Endothelial cell of umbilical vein (primary cell): ENCODE data around the gene ABL1. TPM values are rescaled to one million over a fixed set of nuclear protein-coding genes. Genes with fewer than 3 reads are reported as not detected.

ENCODE experiments used
- BruUV-seq: library from RNA; stranded (reverse); fragments of 400-500 nt; replicated peaks from 2 replicates; lab custom pipeline; 2021; lab: Mats Ljungman, UMichigan
- CTCF ChIA-PET: fragments of 300-600, 350-600 bp; sonication (Branson Sonifier 250); formaldehyde crosslinking; loops from one replicate; lab custom pipeline; 2021; ENCODE audit warnings: antibody characterized with exemption, inconsistent platforms; lab: Charles Lee
- POLR2A ChIA-PET: fragments of 300-600, 350-600 bp; sonication (Branson Sonifier 250); formaldehyde crosslinking; loops from one replicate; lab custom pipeline; 2021; ENCODE audit warnings: antibody characterized with exemption, inconsistent platforms; lab: Charles Lee
- DNase-seq: peaks from one replicate; pipeline ENCODE4 v3.0.0-alpha.2; 2011; ENCODE audit warnings: low read depth, low spot score
- FAIRE-seq: peaks from 2 replicates; lab custom pipeline; 2011; peaks lifted over from hg19 to GRCh38; lab: Jason Lieb, UNC
- H2AFZ ChIP-seq: 2 replicates; pipeline ENCODE4 v1.6.0; 2012; ENCODE audit warnings: low read depth, low read length, control low read depth, inconsistent platforms
- H3K27ac ChIP-seq: 2 replicates; pipeline ENCODE4 v1.5.1; 2011; ENCODE audit warnings: low read depth, mild to moderate bottlenecking, control low read depth, low read length, moderate library complexity; ENCODE audit not compliant: insufficient read depth
- H3K27me3 ChIP-seq, 2 experiments: 2 replicates each; pipeline versions ENCODE4 v1.6.0 to v1.6.1; 2011; ENCODE audit warnings: low read length in 2 of 2, mixed read lengths in 1 of 2; ENCODE audit not compliant: control insufficient read depth in 2 of 2, insufficient read depth in 2 of 2
- H3K36me3 ChIP-seq, 2 experiments: 2 replicates in 1 of 2; 3 replicates in 1 of 2; pipeline ENCODE4 v1.5.1; 2011; ENCODE audit warnings: low read length in 2 of 2, mild to moderate bottlenecking in 1 of 2, moderate library complexity in 1 of 2; ENCODE audit not compliant: control insufficient read depth in 2 of 2, insufficient read depth in 2 of 2; ENCODE audit errors: extremely low read depth in 1 of 2
- H3K4me1 ChIP-seq: 3 replicates; pipeline ENCODE4 v1.5.1; 2011; ENCODE audit warnings: mild to moderate bottlenecking, low read length; ENCODE audit not compliant: control insufficient read depth, insufficient read depth; ENCODE audit errors: extremely low read depth
- H3K4me2 ChIP-seq: 2 replicates; pipeline ENCODE4 v1.6.1; 2011; ENCODE audit warnings: low read length, control low read depth, mixed read lengths; ENCODE audit not compliant: insufficient read depth
- H3K4me3 ChIP-seq, 3 experiments: fragments of 200-600 bp in 1 of 3; sonication (generic), shearing (Covaris generic) in 1 of 3; replicated peaks in 1 of 3; 2 replicates each; pipeline ENCODE4 v1.5.1; 2011 to 2016; ENCODE audit warnings: control low read depth in 3 of 3, low read length in 3 of 3, mild to moderate bottlenecking in 2 of 3, inconsistent platforms in 1 of 3, low read depth in 1 of 3, moderate library complexity in 1 of 3; ENCODE audit not compliant: insufficient read depth in 1 of 3
- H3K79me2 ChIP-seq: 2 replicates; pipeline ENCODE4 v1.6.0; 2012; ENCODE audit warnings: low read length, inconsistent platforms; ENCODE audit not compliant: control insufficient read depth, insufficient read depth
- H3K9ac ChIP-seq: replicated peaks from 2 replicates; pipeline ENCODE3; 2011; ENCODE audit warnings: low read length, control low read depth; ENCODE audit not compliant: insufficient read depth; ENCODE audit errors: extremely low read depth
- H3K9me1 ChIP-seq: replicated peaks from 3 replicates; pipeline ENCODE4 v1.6.0; 2011; ENCODE audit warnings: mild to moderate bottlenecking, low read length; ENCODE audit not compliant: control insufficient read depth, insufficient read depth; ENCODE audit errors: extremely low read depth
- H3K9me3 ChIP-seq: replicated peaks from 2 replicates; pipeline ENCODE4 v1.5.1; 2012; ENCODE audit warnings: low read length, inconsistent platforms; ENCODE audit not compliant: control insufficient read depth, insufficient read depth
- H4K20me1 ChIP-seq: replicated peaks from 2 replicates; pipeline ENCODE3; 2011; ENCODE audit warnings: mild to moderate bottlenecking, low read length; ENCODE audit not compliant: control insufficient read depth, insufficient read depth; ENCODE audit errors: extremely low read depth
- CTCF ChIP-seq, 2 donors: IDR thresholded peaks; 1 replicate in 1 of 2; 2 replicates in 1 of 2; pipeline ENCODE4 v1.5.1; 2011; ENCODE audit warnings: low read length in 2 of 2, mild to moderate bottlenecking in 2 of 2, moderate library complexity in 2 of 2, control low read depth in 1 of 2, inconsistent platforms in 1 of 2, low read depth in 1 of 2; ENCODE audit not compliant: insufficient read depth in 1 of 2; ENCODE audit errors: extremely low read depth in 1 of 2
- FOS ChIP-seq: IDR thresholded peaks from 2 replicates; pipeline ENCODE4 v1.6.1; 2011; ENCODE audit warnings: mild to moderate bottlenecking, low read length, moderate library complexity, borderline replicate concordance; ENCODE audit not compliant: insufficient read depth
- GATA2 ChIP-seq: IDR thresholded peaks from 2 replicates; pipeline ENCODE4 v1.7.0; 2011; ENCODE audit warnings: low read depth, mild to moderate bottlenecking, moderate library complexity, mixed read lengths, low read length; ENCODE audit not compliant: insufficient read length, insufficient read depth
- JUN ChIP-seq: IDR thresholded peaks from 2 replicates; pipeline ENCODE4 v1.6.1; 2011; ENCODE audit warnings: borderline replicate concordance, low read depth; ENCODE audit not compliant: insufficient read length, insufficient read depth
- MAX ChIP-seq: IDR thresholded peaks from 2 replicates; pipeline ENCODE4 v1.6.1; 2011; ENCODE audit not compliant: insufficient read depth, insufficient read length
- MYC ChIP-seq: IDR thresholded peaks from one replicate; pipeline ENCODE4 v1.6.1; 2011; ENCODE audit warnings: mild to moderate bottlenecking, low read depth, low read length
- POLR2A ChIP-seq: IDR thresholded peaks from 2 replicates; pipeline ENCODE4 v1.6.1; 2012; ENCODE audit warnings: low read depth, mild to moderate bottlenecking, control low read depth, low read length
- POLR2AphosphoS5 ChIP-seq: IDR thresholded peaks from 2 replicates; pipeline ENCODE4 v1.6.1; 2012; ENCODE audit warnings: low read depth, mild to moderate bottlenecking, control low read depth, low read length, moderate library complexity; ENCODE audit not compliant: insufficient read depth
- dilution Hi-C: fragments of 300-500 bp; cut with MboI; formaldehyde crosslinking; loops from one replicate; pipeline ENCODE4 v1.15.0; 2019; ENCODE audit warnings: low sequenced_read_pairs; ENCODE audit not compliant: extremely low pct_ligation_motif_present
- intact Hi-C: fragments of 100-400 bp; cut with micrococcal nuclease; formaldehyde crosslinking; loops from one replicate; pipeline ENCODE4 v1.10.0; 2022
- polyA plus RNA-seq, 4 experiments: library from polyadenylated mRNA; depleted of rRNA in 3 of 4; stranded (reverse) in 3 of 4; unstranded in 1 of 4; fragments of >200 nt; gene quantifications; 2 replicates each; pipeline versions ENCODE4 v1.2.1 to v1.2.3, GENCODE V29; 2011 to 2012; ENCODE audit warnings: missing spikeins in 1 of 4
- total RNA-seq: library from RNA; stranded (reverse); gene quantifications from 2 replicates; pipeline ENCODE4 v1.2.3, GENCODE V29; 2021

The ABL1 gene
- total and polyA plus RNA-seq, 2 donors (not counting 3 experiments of a cell fraction or from before 2014, with no cell fraction given) = 32.1 to 87.1 TPM

- POLR2A ChIA-PET = no interaction called here
- intact Hi-C loops (no loop called here), dilution Hi-C loops (no loop called here)
- CTCF ChIA-PET = interaction anchor here (0.7 to 1.4 kb wide), 3 partner anchors 47 to 78 kb away, joined by 3 to 5 read pairs (median 3); no protein-coding TSS in a partner anchor
- H3K9me3 ChIP-seq = no peaks in the 10 kb centered on the region
- no peaks in the 10 kb centered on the region for H3K9me1 ChIP-seq
- H3K27me3 ChIP-seq = no peaks in the 10 kb centered on the region
- H3K79me2 ChIP-seq = peaks cover 40% of the 10 kb centered on the region
- peak overlapping the region in 1 of 3 experiments; percentile 36 for H3K4me3 ChIP-seq
- DNase-seq (peak; percentile 51), FAIRE-seq (peak; percentile 58)
- H3K36me3 ChIP-seq = no peaks in the 10 kb centered on the region
- peak overlapping the region; percentile 81 for H3K27ac ChIP-seq
- H3K4me1 ChIP-seq = peaks cover 35% of the 10 kb centered on the region
- no peak overlapping the region for H2AFZ ChIP-seq
- peak overlapping the region; percentile 83 for H3K4me2 ChIP-seq
- peak overlapping the region; percentile 71 for H3K9ac ChIP-seq
- TF ChIP-seq FOS = no peak
- no peak for TF ChIP-seq MAX
- TF ChIP-seq POLR2A = no peak
- no peak for TF ChIP-seq GATA2
- no peak for TF ChIP-seq JUN
- no peak for TF ChIP-seq MYC
- no peak for TF ChIP-seq POLR2AphosphoS5
- TF ChIP-seq CTCF (IDR thresholded peaks at IDR 0.05; ENCODE audit: extremely low read depth in 1 of 2, insufficient read depth in 1 of 2, low read depth in 1 of 2, low read length in 2 of 2) = no peak
- H4K20me1 ChIP-seq = no peaks in the 10 kb centered on the region
- no TSS peak for BruUV-seq
Observed at GRCh38 chr9:130833031-130833990, 1.7 kb upstream of the ABL1 start.
